ENCODE results near the gene CHSY1. TPM values are rescaled to one million over a fixed set of nuclear protein-coding genes. Genes with fewer than 3 reads are reported as not detected.

The CHSY1 gene
- total RNA-seq, 2 donors from 2014 or later, result 26.4 to 31.1 TPM

DNA sequence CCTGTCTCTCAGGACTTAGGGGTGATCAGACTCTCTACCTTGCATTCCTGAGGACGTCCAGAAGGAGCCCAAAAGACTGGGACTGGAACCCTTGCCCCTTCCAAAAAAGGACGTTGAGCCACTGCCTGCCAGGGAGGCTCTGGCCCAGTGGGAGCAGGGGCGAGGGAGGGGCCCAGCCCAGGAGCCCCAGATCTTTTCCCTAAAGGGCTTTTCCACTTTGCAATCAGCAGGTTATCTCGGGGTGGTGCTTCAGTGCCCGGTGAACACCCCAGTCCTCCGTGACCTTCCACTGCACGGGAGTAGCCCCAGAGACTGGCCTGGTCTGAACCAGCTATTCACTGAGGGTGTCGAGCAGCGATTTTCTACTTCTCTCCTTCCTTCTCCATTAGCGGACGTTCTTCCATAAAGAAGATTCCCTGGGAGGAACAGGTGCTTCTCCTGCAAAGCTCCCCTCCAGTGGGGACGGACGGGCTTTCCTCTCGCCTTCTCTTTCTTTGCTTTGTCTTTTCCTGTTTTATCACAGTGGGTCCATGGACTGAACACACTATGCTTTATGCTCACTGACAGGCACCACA is 113.7 kb downstream of the CHSY1 start:
- no peaks in the 10 kb centered on the region for H3K27me3 Mint-ChIP-seq (ENCODE audit: low read depth)
- DNase-seq, result no peak

DNA sequence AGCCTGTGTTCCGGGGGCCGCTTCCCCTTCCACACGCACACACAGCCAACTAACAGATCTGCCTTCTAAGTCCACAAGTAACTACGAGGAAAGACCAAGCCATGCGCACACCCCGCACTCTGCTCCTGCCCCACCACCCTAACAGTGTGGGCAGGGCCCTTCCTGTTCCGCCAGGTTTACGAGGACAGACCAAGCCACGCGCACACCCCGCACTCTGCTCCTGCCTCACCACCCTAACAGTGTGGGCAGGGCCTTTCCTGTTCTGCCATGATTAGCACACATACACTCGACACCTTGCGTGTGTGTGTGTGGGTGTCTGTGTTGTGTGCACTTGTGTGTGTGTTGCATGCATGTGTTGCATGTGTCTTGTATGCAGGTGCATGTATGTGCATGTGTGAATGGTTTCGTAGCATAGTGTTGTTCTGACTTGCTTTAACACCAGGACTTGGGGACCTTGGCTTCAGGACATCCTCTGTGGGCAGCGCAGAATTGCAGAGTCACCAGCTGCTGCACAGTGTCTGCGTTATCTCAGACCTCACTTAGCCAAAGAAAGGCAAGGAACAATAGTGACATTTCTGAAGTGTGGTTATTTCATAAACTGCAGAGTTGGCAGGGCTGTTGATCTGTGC is 114.4 kb downstream of the CHSY1 start:
- ATAC-seq (replicated peaks in 1 of 2), result peak; percentile 61 to 68
- Mint-ChIP-seq H3K9me3 (peaks cover 0 to 3% of the 10 kb centered on the region in 2 donors), H3K4me1 (ENCODE audit: low read depth) (peaks cover 32% of the 10 kb centered on the region), H3K4me3 (no peak overlapping the region), H3K36me3 (ENCODE audit: insufficient read depth in 2 of 2) (peaks cover 0 to 2% of the 10 kb centered on the region in 2 donors), H3K27ac (no peak overlapping the region), H3K27me3 (ENCODE audit: low read depth) (no peaks in the 10 kb centered on the region)
- DNase-seq, result peak in 1 of 2 donors; percentile 24

More for the DNA sequence above, 113.7 kb downstream of the CHSY1 start:
- Mint-ChIP-seq H3K27ac (no peak overlapping the region), H3K36me3 (ENCODE audit: insufficient read depth in 2 of 2) (peaks cover 0 to 2% of the 10 kb centered on the region in 2 donors), H3K4me3 (no peak overlapping the region), H3K9me3 (peaks cover 0 to 3% of the 10 kb centered on the region in 2 donors), H3K4me1 (ENCODE audit: low read depth) (peaks cover 32% of the 10 kb centered on the region)
- no peak for ATAC-seq (replicated peaks in 1 of 2)

DNA sequence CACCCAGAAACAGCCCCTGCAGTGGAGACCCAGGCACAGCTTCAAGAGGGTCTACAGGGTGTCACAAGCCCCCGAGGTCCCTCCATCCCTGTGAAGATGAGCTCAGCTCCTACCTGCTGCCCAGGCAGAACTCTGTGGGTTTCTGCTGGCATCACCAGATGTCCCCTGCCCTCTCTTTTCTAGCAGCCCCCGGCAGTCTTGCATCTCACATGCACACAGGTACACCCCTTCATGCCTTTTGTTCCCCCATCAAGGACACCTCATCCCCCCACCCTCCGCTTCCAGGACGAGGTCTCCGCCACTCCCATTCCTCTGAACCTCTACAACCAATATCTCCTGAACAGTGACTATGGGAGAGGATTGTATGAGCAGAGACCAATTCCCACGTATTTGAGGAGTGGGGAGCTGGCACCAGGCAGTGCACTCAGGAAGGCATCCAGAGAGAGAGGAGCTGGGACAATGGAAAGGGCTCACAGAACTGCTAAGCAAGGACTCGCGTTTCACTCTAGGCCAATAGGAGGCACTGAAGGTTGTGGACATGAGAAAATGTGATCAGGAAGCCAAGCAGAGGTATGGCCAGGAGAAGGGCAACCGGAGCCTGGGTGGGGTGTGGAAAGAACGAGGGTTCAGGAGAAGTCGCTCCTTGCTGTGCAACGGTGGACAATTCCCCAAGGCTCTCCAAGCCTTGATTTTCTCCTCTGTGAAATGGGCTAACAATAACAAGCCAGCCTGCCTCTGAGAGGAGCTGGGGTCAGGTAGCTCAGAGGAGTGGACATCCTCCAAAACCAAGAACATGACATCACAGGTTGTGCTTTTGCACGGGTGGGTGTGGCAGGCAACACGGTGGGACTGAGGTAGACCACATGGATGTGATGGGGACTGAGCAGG is 115.2 kb downstream of the CHSY1 start:
- Mint-ChIP-seq H3K36me3 (ENCODE audit: insufficient read depth in 2 of 2) (peaks cover 0 to 2% of the 10 kb centered on the region in 2 donors), H3K9me3 (peaks cover 0 to 3% of the 10 kb centered on the region in 2 donors), H3K27ac (no peak overlapping the region), H3K4me3 (no peak overlapping the region), H3K4me1 (ENCODE audit: low read depth) (peaks cover 32% of the 10 kb centered on the region), H3K27me3 (ENCODE audit: low read depth) (no peaks in the 10 kb centered on the region)
- DNase-seq, result no peak
- no peak for ATAC-seq (replicated peaks in 1 of 2)

DNA sequence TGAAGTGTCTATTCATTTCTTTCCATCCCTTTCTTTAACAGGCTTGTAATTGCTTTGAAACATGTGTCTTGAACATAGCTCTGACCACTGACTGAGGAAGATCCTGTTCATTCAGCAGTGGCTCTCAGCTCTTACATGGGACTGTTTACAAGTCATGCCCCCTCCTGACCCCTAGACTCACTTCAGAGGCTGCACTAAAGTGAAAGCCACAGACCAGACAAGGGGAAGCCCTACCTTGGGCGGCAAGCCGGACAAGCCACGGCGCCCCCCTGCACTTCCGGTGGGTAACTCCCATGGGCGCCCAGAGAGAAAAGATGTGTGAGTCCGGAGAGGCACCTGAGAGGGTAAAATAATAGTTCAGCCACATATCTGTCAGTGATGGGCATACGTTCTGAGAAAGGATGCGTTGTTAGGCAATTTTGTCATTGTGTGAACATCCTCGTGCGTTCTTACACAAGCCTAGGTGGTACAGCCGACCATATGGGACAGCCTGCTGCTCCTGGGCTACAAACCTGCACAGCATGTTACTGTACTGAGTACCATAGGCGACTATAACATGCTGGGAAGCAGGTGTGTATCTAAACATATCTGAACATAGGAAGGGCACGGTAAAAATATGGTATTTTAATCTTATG is 116.2 kb downstream of the CHSY1 start:
- Mint-ChIP-seq H3K4me3 (peak overlapping the region; percentile 26 to 47), H3K27me3 (ENCODE audit: low read depth) (no peaks in the 10 kb centered on the region), H3K36me3 (ENCODE audit: insufficient read depth in 2 of 2) (peaks cover 0 to 2% of the 10 kb centered on the region in 2 donors), H3K4me1 (ENCODE audit: low read depth) (peaks cover 32% of the 10 kb centered on the region), H3K27ac (no peak overlapping the region), H3K9me3 (peaks cover 0 to 3% of the 10 kb centered on the region in 2 donors)
- DNase-seq, result peak; percentile 39 to 43
- peak; percentile 71 to 77 for ATAC-seq (replicated peaks in 1 of 2)

DNA sequence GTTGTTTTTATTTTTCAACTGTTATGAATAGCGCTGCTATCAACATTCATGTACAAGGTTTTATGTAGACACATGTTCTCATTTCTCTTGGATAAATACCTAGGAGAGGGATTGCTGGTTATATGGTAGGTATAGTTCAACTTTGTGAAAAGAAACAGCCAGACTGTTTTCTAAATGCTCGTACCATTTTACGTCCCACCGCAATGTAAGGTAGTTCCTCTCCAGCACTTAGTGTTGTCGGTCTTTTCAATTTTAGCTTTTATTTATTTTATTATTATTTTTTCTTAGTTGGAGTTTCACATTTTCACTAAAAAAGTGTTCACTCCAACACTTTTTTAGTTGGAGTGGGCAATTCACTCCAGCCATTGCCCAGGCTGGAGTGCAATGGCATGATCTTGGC is 117.1 kb downstream of the CHSY1 start:
- ATAC-seq (replicated peaks in 1 of 2), result no peak
- H3K4me3 Mint-ChIP-seq, result no peak overlapping the region

DNA sequence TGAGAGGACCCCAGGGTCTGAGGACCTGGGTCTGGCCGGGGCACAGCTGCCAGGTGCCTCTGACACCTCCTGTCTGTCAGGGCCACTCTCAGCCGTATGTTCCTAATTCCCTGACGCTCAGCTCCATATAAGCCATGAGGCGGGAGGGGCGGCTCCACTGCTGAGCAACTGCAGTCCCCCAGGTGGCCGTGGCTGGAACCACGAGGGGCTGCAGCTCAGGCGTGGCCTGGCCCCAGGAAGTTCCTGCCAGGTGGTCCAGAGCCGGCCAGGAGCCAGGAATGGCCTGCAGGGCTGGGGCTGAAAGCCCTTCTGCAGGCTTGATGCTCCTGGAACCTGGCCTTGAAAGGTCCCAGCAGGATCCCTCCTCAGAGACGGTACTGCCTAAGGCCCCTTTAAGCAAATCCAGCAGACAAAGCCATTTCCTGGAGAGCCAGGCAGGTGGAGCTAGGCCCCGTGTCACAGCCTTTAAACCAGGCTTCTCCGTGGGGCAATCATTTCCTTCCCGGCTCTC is 118.0 kb downstream of the CHSY1 start:
- no peak overlapping the region for H3K4me3 Mint-ChIP-seq
- H3K27ac Mint-ChIP-seq, result no peak overlapping the region
- peaks cover 0 to 4% of the 10 kb centered on the region in 2 donors for H3K9me3 Mint-ChIP-seq
- ATAC-seq (replicated peaks in 1 of 2) (no peak), DNase-seq (no peak)
- H3K36me3 Mint-ChIP-seq (ENCODE audit: insufficient read depth in 2 of 2), result peaks cover 0 to 4% of the 10 kb centered on the region in 2 donors
- peaks cover 6% of the 10 kb centered on the region for H3K27me3 Mint-ChIP-seq (ENCODE audit: low read depth)
- H3K4me1 Mint-ChIP-seq (ENCODE audit: low read depth), result peaks cover 42% of the 10 kb centered on the region

More for the DNA sequence above, 117.1 kb downstream of the CHSY1 start:
- Mint-ChIP-seq H3K27me3 (ENCODE audit: low read depth) (peaks cover 6% of the 10 kb centered on the region), H3K27ac (no peak overlapping the region), H3K9me3 (peaks cover 0 to 4% of the 10 kb centered on the region in 2 donors), H3K36me3 (ENCODE audit: insufficient read depth in 2 of 2) (peaks cover 0 to 4% of the 10 kb centered on the region in 2 donors), H3K4me1 (ENCODE audit: low read depth) (peaks cover 36% of the 10 kb centered on the region)
- DNase-seq, result no peak

DNA sequence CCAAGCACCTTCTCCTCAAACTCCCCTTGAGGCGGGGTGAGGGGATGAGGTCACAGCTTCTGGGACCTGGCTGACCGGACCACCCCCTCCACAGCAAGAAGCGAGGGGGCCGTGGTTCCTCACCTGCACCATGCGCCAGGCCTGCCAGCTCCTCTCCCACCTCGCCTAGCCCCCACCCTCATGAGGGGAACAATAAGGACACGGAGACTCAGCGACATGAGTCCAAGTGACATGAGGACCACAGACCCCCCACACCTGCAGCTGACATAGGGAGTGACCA is 118.7 kb downstream of the CHSY1 start:
- ATAC-seq (replicated peaks in 1 of 2) (no peak), DNase-seq (no peak)
- peaks cover 0 to 4% of the 10 kb centered on the region in 2 donors for H3K9me3 Mint-ChIP-seq
- H3K4me1 Mint-ChIP-seq (ENCODE audit: low read depth), result peaks cover 42% of the 10 kb centered on the region
- no peak overlapping the region for H3K4me3 Mint-ChIP-seq
- peaks cover 6% of the 10 kb centered on the region for H3K27me3 Mint-ChIP-seq (ENCODE audit: low read depth)
- peaks cover 0 to 6% of the 10 kb centered on the region in 2 donors for H3K36me3 Mint-ChIP-seq (ENCODE audit: insufficient read depth in 2 of 2)
- H3K27ac Mint-ChIP-seq, result no peak overlapping the region

DNA sequence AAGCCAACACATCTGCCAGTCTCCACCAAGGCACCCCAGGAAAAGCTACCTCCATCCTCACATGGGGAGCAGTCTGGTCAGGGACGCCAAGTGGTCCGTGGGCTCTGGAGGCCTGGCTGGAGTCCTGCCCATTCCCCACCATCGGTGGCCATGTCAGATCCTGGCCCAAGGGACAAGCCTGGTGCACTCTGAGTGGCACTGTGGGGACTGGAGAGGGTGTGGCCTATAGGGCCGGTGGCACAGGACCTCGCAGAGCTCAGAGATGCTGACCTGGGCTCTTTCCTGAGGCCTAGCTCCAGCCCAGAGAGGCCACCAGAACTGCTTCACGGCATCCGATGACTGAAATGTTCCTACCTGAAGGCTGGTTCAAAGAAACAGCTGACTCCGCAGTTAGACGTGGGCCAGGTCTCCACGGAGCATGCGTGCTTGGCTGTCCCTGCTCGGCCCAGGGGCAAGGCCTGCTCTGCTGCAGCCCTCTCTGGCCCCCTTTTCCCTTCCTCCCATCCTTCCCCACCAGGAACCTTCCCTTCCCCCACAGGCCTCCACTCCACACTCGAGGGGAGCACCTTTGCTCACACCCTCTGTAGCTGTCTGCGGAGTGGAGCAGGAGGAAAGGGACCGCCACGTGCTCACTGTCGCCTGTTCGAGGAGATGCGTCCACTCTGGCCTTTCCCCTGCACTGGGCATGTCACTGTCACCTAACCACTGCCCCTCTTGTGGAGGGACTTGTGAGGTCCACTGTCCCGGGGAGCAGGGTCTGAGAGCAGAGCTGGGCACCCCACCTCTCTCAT is 119.3 kb downstream of the CHSY1 start:
- Mint-ChIP-seq H3K36me3 (ENCODE audit: insufficient read depth in 2 of 2) (peaks cover 0 to 6% of the 10 kb centered on the region in 2 donors), H3K4me3 (no peak overlapping the region), H3K4me1 (ENCODE audit: low read depth) (peaks cover 45% of the 10 kb centered on the region), H3K27me3 (ENCODE audit: low read depth) (peaks cover 6% of the 10 kb centered on the region), H3K9me3 (peaks cover 0 to 4% of the 10 kb centered on the region in 2 donors), H3K27ac (no peak overlapping the region)
- ATAC-seq (replicated peaks in 1 of 2), result no peak
- DNase-seq, result no peak

DNA sequence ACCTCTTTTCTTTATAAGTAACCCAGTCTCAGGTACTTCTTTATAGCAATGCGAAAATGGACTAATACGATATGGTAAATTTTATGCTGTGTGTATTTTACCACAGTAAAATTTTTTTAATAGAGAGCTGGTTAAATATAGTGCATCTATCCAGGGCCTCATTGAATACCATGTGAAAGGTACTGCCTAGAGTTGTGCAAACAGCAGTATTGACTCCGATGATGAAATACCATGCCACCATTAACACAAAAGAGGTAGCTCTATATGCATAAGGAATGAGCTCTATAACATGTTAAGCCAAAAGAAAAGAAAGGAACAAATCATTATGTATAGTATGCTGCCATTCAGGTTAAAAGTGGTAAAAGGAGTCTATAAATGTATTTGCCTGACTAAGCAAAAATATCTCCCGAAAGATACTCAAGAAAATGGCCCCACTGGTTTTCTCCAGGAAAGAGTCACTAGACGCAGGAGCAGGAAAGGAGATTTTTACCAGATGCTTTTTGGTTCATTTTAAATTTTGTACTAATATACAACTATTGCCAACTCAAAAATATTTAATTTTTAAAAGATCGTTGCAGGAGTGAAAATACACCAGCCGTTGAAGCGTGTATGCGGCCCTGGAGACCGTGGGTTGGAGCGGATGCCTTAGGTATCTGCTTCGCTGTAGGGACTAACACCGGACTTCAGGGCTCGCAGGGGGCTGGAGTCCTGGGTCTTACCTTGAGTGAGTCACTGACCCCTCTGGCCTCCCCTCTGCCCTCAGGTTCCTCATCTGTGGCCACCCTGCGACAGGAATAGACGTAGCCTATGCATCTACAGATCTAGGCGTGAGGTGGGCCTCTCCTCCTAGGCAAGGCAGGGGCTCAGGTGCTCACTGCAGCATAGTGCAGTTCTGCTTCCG is 120.1 kb downstream of the CHSY1 start:
- Mint-ChIP-seq H3K4me3 (no peak overlapping the region), H3K9me3 (peaks cover 0 to 4% of the 10 kb centered on the region in 2 donors), H3K27me3 (ENCODE audit: low read depth) (peaks cover 6% of the 10 kb centered on the region), H3K4me1 (ENCODE audit: low read depth) (peaks cover 45% of the 10 kb centered on the region), H3K36me3 (ENCODE audit: insufficient read depth in 2 of 2) (peaks cover 0 to 6% of the 10 kb centered on the region in 2 donors), H3K27ac (no peak overlapping the region)
- DNase-seq (no peak), ATAC-seq (replicated peaks in 1 of 2) (no peak)

DNA sequence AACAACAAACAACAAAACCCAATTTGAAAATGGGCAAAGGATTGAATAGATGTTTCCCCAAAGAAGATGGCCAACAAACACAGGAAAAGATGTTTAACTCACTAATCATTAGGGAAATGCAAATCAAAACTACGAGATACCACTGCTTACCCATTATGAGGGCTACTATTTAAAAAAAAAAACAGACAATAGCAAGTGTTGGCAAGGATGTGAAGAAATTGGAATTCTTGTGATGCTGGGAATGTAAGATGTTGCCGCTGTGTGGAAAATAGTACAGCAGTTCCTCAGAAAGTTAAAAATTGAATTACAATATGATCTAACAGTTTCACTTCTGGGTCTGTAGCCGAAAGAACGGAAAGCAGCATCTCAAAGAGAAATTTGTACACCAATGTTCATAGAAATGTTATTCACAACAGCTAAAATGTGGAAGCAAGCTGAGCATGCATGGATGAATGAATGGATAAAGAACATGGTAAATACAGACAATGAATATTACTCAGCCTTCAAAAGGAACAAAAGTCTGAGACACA is 121.9 kb downstream of the CHSY1 start:
- ATAC-seq (replicated peaks in 1 of 2) (no peak), DNase-seq (no peak)
- H3K27me3 Mint-ChIP-seq (ENCODE audit: low read depth), result peaks cover 6% of the 10 kb centered on the region
- H3K4me1 Mint-ChIP-seq (ENCODE audit: low read depth), result peaks cover 47% of the 10 kb centered on the region
- H3K4me3 Mint-ChIP-seq, result no peak overlapping the region
- H3K36me3 Mint-ChIP-seq (ENCODE audit: insufficient read depth in 2 of 2), result peaks cover 0 to 6% of the 10 kb centered on the region in 2 donors
- peaks cover 0 to 4% of the 10 kb centered on the region in 2 donors for H3K9me3 Mint-ChIP-seq
- no peak overlapping the region for H3K27ac Mint-ChIP-seq

DNA sequence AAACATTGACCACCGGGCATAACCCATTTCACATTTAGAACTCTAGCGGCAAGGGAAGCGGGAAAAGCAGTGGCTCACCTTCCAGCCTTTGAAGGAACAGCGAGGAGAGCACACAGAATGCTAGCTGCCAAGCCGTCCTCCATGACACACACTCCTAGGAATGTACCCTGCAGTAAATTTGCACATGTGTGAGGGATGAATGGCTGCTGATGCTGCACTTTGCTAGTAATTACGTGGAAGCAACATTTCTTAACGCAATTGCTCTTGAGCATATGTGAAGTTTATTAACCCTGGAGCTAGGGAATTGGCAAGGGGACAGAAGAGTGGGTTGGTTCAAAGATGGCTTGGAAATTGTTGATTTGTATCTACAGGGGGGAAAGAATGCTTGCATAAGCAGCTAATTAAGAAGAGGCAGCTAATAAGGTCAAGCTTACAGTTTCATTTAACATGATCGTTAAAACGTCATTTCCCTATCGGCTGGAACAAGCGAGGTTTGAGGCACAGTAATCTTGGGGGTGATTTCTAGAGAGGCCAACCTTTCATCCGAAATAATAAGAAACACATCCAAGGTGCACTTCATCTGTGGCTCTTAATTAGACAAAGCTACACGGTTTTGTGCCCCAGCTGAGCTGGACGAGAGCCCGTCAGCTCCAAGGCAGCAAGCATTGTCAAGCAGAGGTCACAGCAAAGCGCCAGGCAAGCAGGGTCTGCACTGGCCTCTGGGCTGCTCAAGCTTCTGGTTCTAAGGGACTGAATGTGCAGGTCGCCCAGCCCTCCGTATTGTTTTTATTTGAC is 123.4 kb downstream of the CHSY1 start:
- Mint-ChIP-seq H3K27me3 (ENCODE audit: low read depth) (peaks cover 6% of the 10 kb centered on the region), H3K4me3 (peak overlapping the region in 1 of 2 donors; percentile 79), H3K36me3 (ENCODE audit: insufficient read depth in 2 of 2) (peaks cover 0 to 4% of the 10 kb centered on the region in 2 donors), H3K9me3 (peaks cover 0 to 2% of the 10 kb centered on the region in 2 donors), H3K4me1 (ENCODE audit: low read depth) (peaks cover 62% of the 10 kb centered on the region), H3K27ac (peak overlapping the region; percentile 96)
- ATAC-seq (replicated peaks in 1 of 2) (no peak), DNase-seq (no peak)

Measured in activated T-cell treated with anti-CD3 and anti-CD28 coated beads, Interleukin-2, amount 50 U/mL, for 72 hours (primary cell).